ENCODE data around the gene MKI67. TPM values are rescaled to one million over a fixed set of nuclear protein-coding genes. Genes with fewer than 3 reads are reported as not detected.

Gene MKI67
- total and polyA plus RNA-seq, 2 of the 4 experiments (the other 2 are of a cell fraction) = 13.5 to 36.4 TPM

DNA sequence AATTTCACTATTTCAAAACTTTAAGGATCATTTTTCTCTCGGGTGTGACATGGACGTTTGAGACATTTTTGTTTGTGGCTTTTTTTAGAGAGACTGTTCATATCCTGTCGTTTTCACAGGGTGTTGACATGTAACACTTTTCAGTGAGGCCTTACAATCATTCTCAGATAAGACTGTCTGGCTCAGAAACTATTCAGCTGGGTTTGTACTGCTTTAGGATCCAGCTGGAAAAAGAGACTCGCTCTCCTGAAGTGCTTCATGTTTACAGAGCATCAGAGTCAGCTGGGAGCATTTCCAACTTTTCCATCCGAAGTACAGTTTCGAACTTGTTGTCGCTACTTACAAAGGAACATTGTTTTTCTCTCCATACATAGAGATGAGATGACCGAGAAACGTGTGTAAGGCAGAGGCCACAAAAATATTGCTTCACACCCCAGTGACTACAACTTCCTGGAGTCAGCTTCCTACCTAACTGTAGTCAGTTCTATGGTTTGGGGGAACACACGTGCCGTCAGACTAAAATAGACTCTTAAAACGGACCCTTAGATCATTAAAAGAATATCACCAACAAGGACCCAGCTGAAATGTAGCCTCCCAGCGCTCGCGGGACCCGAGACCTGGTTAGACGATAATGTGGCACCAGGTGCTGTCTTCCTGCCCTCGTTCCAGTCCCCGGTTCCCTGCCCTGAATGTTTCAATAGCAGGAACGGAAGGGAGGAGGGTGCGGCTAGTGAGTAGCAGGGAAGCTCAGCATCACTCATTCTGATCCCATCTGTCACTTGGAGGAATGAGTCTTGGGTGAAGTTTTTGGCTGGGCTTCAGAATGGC lies 78.0 kb downstream of the MKI67 start:
- Histone ChIP-seq H3K9ac (ENCODE audit: low read depth, low read length) (no peak overlapping the region), H3K4me1 (ENCODE audit: control insufficient read depth, insufficient read depth, low read length) (peaks cover 4% of the 10 kb centered on the region; the same call in 1 of the 2 replicates), H3K27me3 (ENCODE audit: control insufficient read depth, insufficient read depth, low read length) (no peaks in the 10 kb centered on the region), H2AK9ac (replicated peaks; ENCODE audit: low read depth, low read length, poor library complexity) (no peak overlapping the region), H3K79me1 (ENCODE audit: low read depth in 1 of 2, low read length in 2 of 2) (no peaks in the 10 kb centered on the region), H3K4me3 (ENCODE audit: insufficient read depth, low read depth, low read length) (no peak overlapping the region), H3K36me3 (ENCODE audit: control insufficient read depth, insufficient read depth, low read length) (no peaks in the 10 kb centered on the region), H4K91ac (ENCODE audit: insufficient read depth, low read depth, low read length) (no peak overlapping the region), H3K56ac (ENCODE audit: extremely low read depth, insufficient read depth, low read length) (no peak overlapping the region), H3K4ac (ENCODE audit: low read depth, low read length) (no peak overlapping the region), H2BK5ac (ENCODE audit: low read depth, low read length, poor library complexity, severe bottlenecking) (no peak overlapping the region), H2AFZ (replicated peaks; ENCODE audit: low read length, poor library complexity) (no peak overlapping the region), H4K8ac (ENCODE audit: low read depth in 2 of 2, low read length in 2 of 2) (no peak overlapping the region), H3K4me2 (ENCODE audit: low read depth, low read length) (no peak overlapping the region), H4K20me1 (ENCODE audit: insufficient read depth, low read length) (no peaks in the 10 kb centered on the region), H3K14ac (replicated peaks; ENCODE audit: low read depth, low read length) (no peak overlapping the region), H2BK120ac (ENCODE audit: low read depth, low read length) (no peak overlapping the region), H3K23ac (ENCODE audit: low read depth, low read length) (no peak overlapping the region), H2BK20ac (ENCODE audit: low read depth, low read length) (no peak overlapping the region), H3K27ac (ENCODE audit: insufficient read depth, low read length) (no peak overlapping the region), H2AK5ac (ENCODE audit: low read depth, low read length) (no peak overlapping the region), H2BK15ac (ENCODE audit: low read depth, low read length) (no peak overlapping the region), H3K9me1 (ENCODE audit: insufficient read depth, low read length) (no peaks in the 10 kb centered on the region), H3K9me3 (ENCODE audit: control insufficient read depth, insufficient read depth, low read length) (no peaks in the 10 kb centered on the region), H4K5ac (ENCODE audit: low read depth, low read length) (no peak overlapping the region), H3K18ac (ENCODE audit: low read depth, low read length) (no peak overlapping the region)
- ATAC-seq (ENCODE audit: low read depth) (peak; percentile 24; the same call in 1 of the 2 replicates), DNase-seq (peak; percentile 53)
- CTCF ChIA-PET = interaction anchor here (0.6 to 1.5 kb wide), 2 partner anchors 21 to 1493 kb away, joined by 3 to 5 read pairs; no protein-coding TSS in a partner anchor
- intact Hi-C loops (cut with micrococcal nuclease) = no loop called here
- POLR2A ChIA-PET (ENCODE audit: unreplicated experiment) = no interaction called here
- dilution Hi-C loops (cut with HindIII; ENCODE audit: low sequenced_read_pairs, unreplicated experiment) = no loop called here
- peak; percentile 50 for TF ChIP-seq BHLHE40 (IDR thresholded peaks at IDR 0.05; ENCODE audit: low read depth, low read length)
- TF ChIP-seq CEBPB (IDR thresholded peaks at IDR 0.05; ENCODE audit: low read depth, low read length) = peak; percentile 48
- TF ChIP-seq, protein P1, sequence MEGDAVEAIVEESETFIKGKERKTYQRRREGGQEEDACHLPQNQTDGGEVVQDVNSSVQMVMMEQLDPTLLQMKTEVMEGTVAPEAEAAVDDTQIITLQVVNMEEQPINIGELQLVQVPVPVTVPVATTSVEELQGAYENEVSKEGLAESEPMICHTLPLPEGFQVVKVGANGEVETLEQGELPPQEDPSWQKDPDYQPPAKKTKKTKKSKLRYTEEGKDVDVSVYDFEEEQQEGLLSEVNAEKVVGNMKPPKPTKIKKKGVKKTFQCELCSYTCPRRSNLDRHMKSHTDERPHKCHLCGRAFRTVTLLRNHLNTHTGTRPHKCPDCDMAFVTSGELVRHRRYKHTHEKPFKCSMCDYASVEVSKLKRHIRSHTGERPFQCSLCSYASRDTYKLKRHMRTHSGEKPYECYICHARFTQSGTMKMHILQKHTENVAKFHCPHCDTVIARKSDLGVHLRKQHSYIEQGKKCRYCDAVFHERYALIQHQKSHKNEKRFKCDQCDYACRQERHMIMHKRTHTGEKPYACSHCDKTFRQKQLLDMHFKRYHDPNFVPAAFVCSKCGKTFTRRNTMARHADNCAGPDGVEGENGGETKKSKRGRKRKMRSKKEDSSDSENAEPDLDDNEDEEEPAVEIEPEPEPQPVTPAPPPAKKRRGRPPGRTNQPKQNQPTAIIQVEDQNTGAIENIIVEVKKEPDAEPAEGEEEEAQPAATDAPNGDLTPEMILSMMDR (conservative IDR thresholded peaks at IDR 0.05; ENCODE audit: low read depth, low read length) = no peak
- no TSS peak for BruUV-seq (replicated peaks)
- in situ Hi-C loops (cut with MboI; ENCODE audit: low sequenced_read_pairs) = no loop called here
- no CpG with 5 or more reads among the region's 21 CpGs for WGBS, 2 experiments (ENCODE audit: extremely low coverage in 2 of 2, insufficient read length in 1 of 2)
